NT2/D1 (cell line): ENCODE measurements around the gene KIF13A.

Experiments
- DNase-seq: peaks from one replicate; pipeline ENCODE4 v3.0.0-alpha.2; 2011; ENCODE audit warnings: low read depth, low spot score
- H3K27me3 ChIP-seq: 2 replicates; pipeline ENCODE4 v1.6.0; 2011; ENCODE audit warnings: mild to moderate bottlenecking; ENCODE audit not compliant: insufficient read length, insufficient read depth
- H3K36me3 ChIP-seq: 2 replicates; pipeline ENCODE4 v1.6.1; 2011; ENCODE audit warnings: mild to moderate bottlenecking, low read length, mixed read lengths; ENCODE audit not compliant: insufficient read depth, insufficient read length
- H3K4me1 ChIP-seq: 2 replicates; pipeline ENCODE4 v1.5.1; 2011; ENCODE audit not compliant: insufficient read depth, insufficient read length
- H3K4me3 ChIP-seq: 2 replicates; pipeline ENCODE4 v1.5.1; 2011; ENCODE audit warnings: low read depth; ENCODE audit not compliant: insufficient read length
- H3K9ac ChIP-seq: 2 replicates; pipeline ENCODE4 v1.6.0; 2011; ENCODE audit warnings: low read depth; ENCODE audit not compliant: insufficient read length
- H3K9me3 ChIP-seq: 2 replicates; pipeline ENCODE4 v1.5.1; 2011; ENCODE audit warnings: mild to moderate bottlenecking, low read length; ENCODE audit not compliant: insufficient read depth
- SUZ12 ChIP-seq: IDR thresholded peaks from 2 replicates; pipeline ENCODE4 v1.6.1; 2011; ENCODE audit not compliant: insufficient read length, insufficient read depth; ENCODE audit errors: extremely low read depth
- YY1 ChIP-seq: IDR thresholded peaks from 2 replicates; pipeline ENCODE4 v1.6.1; 2011; ENCODE audit not compliant: insufficient read length, insufficient read depth
- ZNF274 ChIP-seq: IDR thresholded peaks from 2 replicates; pipeline ENCODE4 v1.6.1; 2011; ENCODE audit warnings: mild to moderate bottlenecking, low read depth, low read length

KIF13A gene

DNA sequence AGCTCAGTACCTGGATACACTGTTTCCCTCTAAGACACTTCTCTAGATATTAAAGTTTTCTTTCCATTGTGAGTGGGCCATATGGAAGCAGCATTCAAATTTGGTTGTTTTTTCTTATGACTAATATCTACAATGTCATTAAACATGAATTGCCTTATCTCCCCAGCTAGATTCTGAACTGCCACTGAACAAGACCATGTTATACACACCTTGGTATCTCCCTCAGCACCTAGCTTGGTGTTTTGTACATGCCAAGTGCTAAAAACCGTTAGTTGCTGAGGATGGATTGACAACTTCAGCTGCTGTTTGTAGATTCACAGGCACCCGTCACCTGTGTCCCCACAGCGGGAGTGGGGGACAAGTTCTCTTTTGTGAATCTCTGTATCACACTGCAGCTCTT lies 131.1 kb downstream of the KIF13A start:
- Histone ChIP-seq H3K27me3 (no peaks in the 10 kb centered on the region), H3K36me3 (peaks cover 7% of the 10 kb centered on the region), H3K9ac (no peak overlapping the region), H3K4me1 (no peaks in the 10 kb centered on the region), H3K4me3 (no peak overlapping the region), H3K9me3 (no peaks in the 10 kb centered on the region)
- DNase-seq: no peak
- no peak for TF ChIP-seq SUZ12
- no peak for TF ChIP-seq YY1
- TF ChIP-seq ZNF274: no peak

GRCh38 chr6:17855381-17855780 lies 132.1 kb downstream of the KIF13A start:
- Histone ChIP-seq H3K27me3 (no peaks in the 10 kb centered on the region), H3K4me3 (no peak overlapping the region), H3K36me3 (peaks cover 15% of the 10 kb centered on the region), H3K9me3 (no peaks in the 10 kb centered on the region), H3K9ac (no peak overlapping the region), H3K4me1 (no peaks in the 10 kb centered on the region)
- DNase-seq: no peak
- TF ChIP-seq ZNF274 (no peak), SUZ12 (no peak)

- Histone ChIP-seq H3K9ac (no peak overlapping the region), H3K4me1 (no peaks in the 10 kb centered on the region), H3K36me3 (peaks cover 27% of the 10 kb centered on the region), H3K27me3 (no peaks in the 10 kb centered on the region), H3K9me3 (no peaks in the 10 kb centered on the region), H3K4me3 (no peak overlapping the region)
- TF ChIP-seq ZNF274: no peak
- TF ChIP-seq YY1: no peak
- TF ChIP-seq SUZ12: no peak
- no peak for DNase-seq
These were observed 133.9 kb downstream of the KIF13A start for GRCh38 chr6:17853533-17853932.

- no peak overlapping the region for H3K9ac ChIP-seq
- H3K4me1 ChIP-seq: no peaks in the 10 kb centered on the region
- no peak for DNase-seq
- no peaks in the 10 kb centered on the region for H3K27me3 ChIP-seq
- no peak overlapping the region for H3K4me3 ChIP-seq
- H3K9me3 ChIP-seq: no peaks in the 10 kb centered on the region
- TF ChIP-seq SUZ12: no peak
- TF ChIP-seq ZNF274: no peak
- no peak for TF ChIP-seq YY1
- H3K36me3 ChIP-seq: peaks cover 32% of the 10 kb centered on the region
These were observed 135.7 kb downstream of the KIF13A start for GRCh38 chr6:17851720-17852161.

- Histone ChIP-seq H3K9me3 (no peaks in the 10 kb centered on the region), H3K9ac (no peak overlapping the region), H3K27me3 (no peaks in the 10 kb centered on the region), H3K4me3 (no peak overlapping the region), H3K4me1 (no peaks in the 10 kb centered on the region), H3K36me3 (peaks cover 32% of the 10 kb centered on the region)
- DNase-seq: no peak
- TF ChIP-seq YY1 (no peak), ZNF274 (no peak), SUZ12 (no peak)
These were observed 136.3 kb downstream of the KIF13A start for GRCh38 chr6:17851001-17851719.

- TF ChIP-seq SUZ12 (no peak), YY1 (no peak), ZNF274 (no peak)
- Histone ChIP-seq H3K9me3 (no peaks in the 10 kb centered on the region), H3K27me3 (no peaks in the 10 kb centered on the region), H3K36me3 (peaks cover 30% of the 10 kb centered on the region), H3K9ac (no peak overlapping the region), H3K4me1 (no peaks in the 10 kb centered on the region), H3K4me3 (no peak overlapping the region)
- DNase-seq: no peak
These were observed 137.2 kb downstream of the KIF13A start for GRCh38 chr6:17850281-17850680.

DNA sequence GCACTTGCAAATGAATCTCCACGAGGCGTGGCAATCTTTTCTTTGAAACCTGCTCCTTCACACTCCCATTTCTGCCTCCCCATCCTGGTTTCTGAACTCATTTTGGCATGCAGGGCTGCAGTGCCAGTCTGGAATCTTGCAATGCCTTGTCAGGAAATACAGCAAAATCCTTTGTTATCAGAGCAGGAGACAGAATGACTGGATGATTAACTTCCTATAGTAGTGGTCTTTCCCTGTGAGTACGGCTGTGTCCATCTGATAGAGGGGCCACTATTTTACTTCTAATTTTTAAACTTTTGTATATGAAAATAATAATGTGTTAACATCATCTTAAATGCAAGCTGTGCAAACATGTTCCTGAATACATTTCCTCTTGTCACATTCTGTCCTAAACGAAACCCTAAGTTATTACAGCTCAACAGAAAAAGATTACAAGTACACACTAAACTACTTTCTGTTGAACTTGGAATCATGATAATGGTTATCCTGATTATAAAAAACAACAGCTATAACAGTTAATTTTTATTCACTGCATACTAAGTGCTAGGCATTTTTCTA lies 140.2 kb downstream of the KIF13A start:
- H3K9ac ChIP-seq: no peak overlapping the region
- H3K4me3 ChIP-seq: no peak overlapping the region
- H3K36me3 ChIP-seq: peaks cover 33% of the 10 kb centered on the region
- TF ChIP-seq ZNF274 (no peak), SUZ12 (no peak), YY1 (no peak)
- H3K4me1 ChIP-seq: no peaks in the 10 kb centered on the region
- no peaks in the 10 kb centered on the region for H3K9me3 ChIP-seq
- H3K27me3 ChIP-seq: no peaks in the 10 kb centered on the region
- DNase-seq: no peak
